ENCODE measurements around the gene PLXNC1.

PLXNC1 gene

GRCh38 chr12:94183708-94184379 lies 35.5 kb downstream of the PLXNC1 start:
- DNase-seq: no peak

- DNase-seq: no peak
Observed at GRCh38 chr12:94184995-94185719, 36.8 kb downstream of the PLXNC1 start.

- no peak for DNase-seq
Observed at GRCh38 chr12:94185801-94186200, 37.4 kb downstream of the PLXNC1 start.

- DNase-seq: peak; percentile 64
Observed at GRCh38 chr12:94186278-94187241, 38.2 kb downstream of the PLXNC1 start.

- DNase-seq: no peak
Observed at GRCh38 chr12:94187361-94187760, 39.0 kb downstream of the PLXNC1 start.

GRCh38 chr12:94190623-94191022 lies 42.2 kb downstream of the PLXNC1 start:
- no peak for DNase-seq

GRCh38 chr12:94191023-94191422 lies 42.6 kb downstream of the PLXNC1 start:
- DNase-seq: no peak

GRCh38 chr12:94191811-94192210 lies 43.4 kb downstream of the PLXNC1 start:
- no peak for DNase-seq

GRCh38 chr12:94192506-94192905 lies 44.1 kb downstream of the PLXNC1 start:
- DNase-seq: no peak

GRCh38 chr12:94193168-94193567 lies 44.8 kb downstream of the PLXNC1 start:
- DNase-seq: no peak

- no peak for DNase-seq
Observed at GRCh38 chr12:94195483-94195882, 47.1 kb downstream of the PLXNC1 start.

GRCh38 chr12:94198469-94198868 lies 50.1 kb downstream of the PLXNC1 start:
- DNase-seq: no peak

- DNase-seq: no peak
Observed at GRCh38 chr12:94198872-94199271, 50.5 kb downstream of the PLXNC1 start.

GRCh38 chr12:94200069-94200468 lies 51.7 kb downstream of the PLXNC1 start:
- DNase-seq: no peak

- DNase-seq: no peak
Observed at GRCh38 chr12:94200695-94201094, 52.3 kb downstream of the PLXNC1 start.

GRCh38 chr12:94202245-94203180 lies 54.1 kb downstream of the PLXNC1 start:
- DNase-seq: no peak

- no peak for DNase-seq
Observed at GRCh38 chr12:94203181-94203546, 54.8 kb downstream of the PLXNC1 start.

- DNase-seq: no peak
Observed at GRCh38 chr12:94203796-94204195, 55.4 kb downstream of the PLXNC1 start.

- DNase-seq: no peak
Observed at GRCh38 chr12:94204499-94205247, 56.3 kb downstream of the PLXNC1 start.

GRCh38 chr12:94205822-94206221 lies 57.4 kb downstream of the PLXNC1 start:
- no peak for DNase-seq

- DNase-seq: no peak
Observed at GRCh38 chr12:94206886-94207285, 58.5 kb downstream of the PLXNC1 start.

GRCh38 chr12:94207467-94207848 lies 59.1 kb downstream of the PLXNC1 start:
- no peak for DNase-seq

All from midbrain (tissue), 1 donor.